GM21737 (cell line): ENCODE measurements around the gene AKR7A3.
"Not testable (repeated sequence)": the region's sequence is repeated elsewhere in the genome, so short reads cannot be mapped to it uniquely, and the experiment has no call there.

Source experiments
- ATAC-seq: cut with Tn5 transposase; IDR thresholded peaks from one replicate; pipeline ENCODE4 v1.9.1; 2021; ENCODE audit warnings: mild to moderate bottlenecking, moderate library complexity; ENCODE audit not compliant: unreplicated experiment

The AKR7A3 gene

GRCh38 chr1:19256301-19256700, 32.3 kb downstream of the AKR7A3 start:
- not testable (repeated sequence) for ATAC-seq

GRCh38 chr1:19255288-19255687, 33.3 kb downstream of the AKR7A3 start:
- no peak for ATAC-seq

GRCh38 chr1:19254416-19254815, 34.2 kb downstream of the AKR7A3 start:
- no peak for ATAC-seq

- peak; percentile 71 for ATAC-seq
Observed at GRCh38 chr1:19251305-19252196, 37.0 kb downstream of the AKR7A3 start, which contains the start of the genes EMC1 and MRTO4. Gene EMC1, minus strand, starts transcription at chr1:19251524. Its CDS starts 15 bp downstream, at chr1:19251509. Gene MRTO4, plus strand, starts transcription at chr1:19251805. Its CDS starts 31 bp downstream, at chr1:19251836.

- no peak for ATAC-seq
Observed at GRCh38 chr1:19250629-19251304, 37.8 kb downstream of the AKR7A3 start.

- ATAC-seq, result no peak
Observed at GRCh38 chr1:19240673-19241538, 47.7 kb downstream of the AKR7A3 start.

GRCh38 chr1:19239876-19240275, 48.7 kb downstream of the AKR7A3 start:
- ATAC-seq, result no peak

GRCh38 chr1:19234224-19234623, 54.3 kb downstream of the AKR7A3 start:
- ATAC-seq, result no peak
